ENCODE data around the gene ATG9B. TPM values are rescaled to one million over a fixed set of nuclear protein-coding genes. Genes with fewer than 3 reads are reported as not detected.

ATG9B gene
- total and polyA plus RNA-seq, 9 of the 15 experiments (the other 6 are each of a cell fraction or from before 2014, with no cell fraction given): 0.29 to 8.0 (median 2.1) TPM

- TF ChIP-seq JUND (IDR thresholded peaks at IDR 0.05; ENCODE audit: borderline replicate concordance, low read depth, low read length) (no peak; the same call in 1 of the 2 replicates), JUND (tag; IDR thresholded peaks at IDR 0.05; ENCODE audit: borderline replicate concordance, low read depth, low read length) (no peak), ZNF778 (CRISPR knock-in tag; IDR thresholded peaks at IDR 0.05) (no peak), GATAD2A (IDR thresholded peaks at IDR 0.05) (0 out of 2 replicates have a peak, but pooled peaks have one; percentile 28), KHSRP (IDR thresholded peaks at IDR 0.05) (no peak), ZNF282 (CRISPR knock-in tag; IDR thresholded peaks at IDR 0.05) (no peak), ELF1 (tag; IDR thresholded peaks at IDR 0.05) (peak; percentile 28; the same call in 1 of the 2 replicates), CCNT2 (IDR thresholded peaks at IDR 0.05; ENCODE audit: borderline replicate concordance, extremely low read depth, insufficient read length, low read depth, low read length) (no peak), ARID3B (CRISPR knock-in tag; IDR thresholded peaks at IDR 0.05; ENCODE audit: borderline replicate concordance) (no peak), PCBP2 (IDR thresholded peaks at IDR 0.05; ENCODE audit: low read depth, low read length, poor library complexity, severe bottlenecking) (no peak), TEAD2 (tag; IDR thresholded peaks at IDR 0.05) (no peak), LEF1 (IDR thresholded peaks at IDR 0.05) (no peak), ZC3H8 (IDR thresholded peaks at IDR 0.05) (no peak), NCOA6 (IDR thresholded peaks at IDR 0.05) (no peak), KDM1A (IDR thresholded peaks at IDR 0.05) (0 out of 4 replicates have a peak, but pooled peaks of 1 of the 2 experiments have one; percentile 17), ZNF644 (tag; IDR thresholded peaks at IDR 0.05; ENCODE audit: low read depth) (no peak), ETV1 (tag; conservative IDR thresholded peaks at IDR 0.05; ENCODE audit: low read depth) (peak; percentile 40; the same call in 1 of the 2 replicates)
- TF ChIP-seq, protein P1, sequence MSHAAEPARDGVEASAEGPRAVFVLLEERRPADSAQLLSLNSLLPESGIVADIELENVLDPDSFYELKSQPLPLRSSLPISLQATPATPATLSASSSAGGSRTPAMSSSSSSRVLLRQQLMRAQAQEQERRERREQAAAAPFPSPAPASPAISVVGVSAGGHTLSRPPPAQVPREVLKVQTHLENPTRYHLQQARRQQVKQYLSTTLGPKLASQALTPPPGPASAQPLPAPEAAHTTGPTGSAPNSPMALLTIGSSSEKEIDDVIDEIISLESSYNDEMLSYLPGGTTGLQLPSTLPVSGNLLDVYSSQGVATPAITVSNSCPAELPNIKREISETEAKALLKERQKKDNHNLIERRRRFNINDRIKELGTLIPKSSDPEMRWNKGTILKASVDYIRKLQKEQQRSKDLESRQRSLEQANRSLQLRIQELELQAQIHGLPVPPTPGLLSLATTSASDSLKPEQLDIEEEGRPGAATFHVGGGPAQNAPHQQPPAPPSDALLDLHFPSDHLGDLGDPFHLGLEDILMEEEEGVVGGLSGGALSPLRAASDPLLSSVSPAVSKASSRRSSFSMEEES (CRISPR knock-in tag; IDR thresholded peaks at IDR 0.05): no peak
- TF ChIP-seq, protein P2, sequence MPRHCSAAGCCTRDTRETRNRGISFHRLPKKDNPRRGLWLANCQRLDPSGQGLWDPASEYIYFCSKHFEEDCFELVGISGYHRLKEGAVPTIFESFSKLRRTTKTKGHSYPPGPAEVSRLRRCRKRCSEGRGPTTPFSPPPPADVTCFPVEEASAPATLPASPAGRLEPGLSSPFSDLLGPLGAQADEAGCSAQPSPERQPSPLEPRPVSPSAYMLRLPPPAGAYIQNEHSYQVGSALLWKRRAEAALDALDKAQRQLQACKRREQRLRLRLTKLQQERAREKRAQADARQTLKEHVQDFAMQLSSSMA (CRISPR knock-in tag; IDR thresholded peaks at IDR 0.05): no peak
- TF ChIP-seq, protein P3, sequence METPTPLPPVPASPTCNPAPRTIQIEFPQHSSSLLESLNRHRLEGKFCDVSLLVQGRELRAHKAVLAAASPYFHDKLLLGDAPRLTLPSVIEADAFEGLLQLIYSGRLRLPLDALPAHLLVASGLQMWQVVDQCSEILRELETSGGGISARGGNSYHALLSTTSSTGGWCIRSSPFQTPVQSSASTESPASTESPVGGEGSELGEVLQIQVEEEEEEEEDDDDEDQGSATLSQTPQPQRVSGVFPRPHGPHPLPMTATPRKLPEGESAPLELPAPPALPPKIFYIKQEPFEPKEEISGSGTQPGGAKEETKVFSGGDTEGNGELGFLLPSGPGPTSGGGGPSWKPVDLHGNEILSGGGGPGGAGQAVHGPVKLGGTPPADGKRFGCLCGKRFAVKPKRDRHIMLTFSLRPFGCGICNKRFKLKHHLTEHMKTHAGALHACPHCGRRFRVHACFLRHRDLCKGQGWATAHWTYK (CRISPR knock-in tag; IDR thresholded peaks at IDR 0.05): peak; percentile 20; the same call in 1 of the 2 replicates
- TF ChIP-seq, protein P4, sequence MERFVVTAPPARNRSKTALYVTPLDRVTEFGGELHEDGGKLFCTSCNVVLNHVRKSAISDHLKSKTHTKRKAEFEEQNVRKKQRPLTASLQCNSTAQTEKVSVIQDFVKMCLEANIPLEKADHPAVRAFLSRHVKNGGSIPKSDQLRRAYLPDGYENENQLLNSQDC (CRISPR knock-in tag; IDR thresholded peaks at IDR 0.05): no peak
- TF ChIP-seq, protein P5, sequence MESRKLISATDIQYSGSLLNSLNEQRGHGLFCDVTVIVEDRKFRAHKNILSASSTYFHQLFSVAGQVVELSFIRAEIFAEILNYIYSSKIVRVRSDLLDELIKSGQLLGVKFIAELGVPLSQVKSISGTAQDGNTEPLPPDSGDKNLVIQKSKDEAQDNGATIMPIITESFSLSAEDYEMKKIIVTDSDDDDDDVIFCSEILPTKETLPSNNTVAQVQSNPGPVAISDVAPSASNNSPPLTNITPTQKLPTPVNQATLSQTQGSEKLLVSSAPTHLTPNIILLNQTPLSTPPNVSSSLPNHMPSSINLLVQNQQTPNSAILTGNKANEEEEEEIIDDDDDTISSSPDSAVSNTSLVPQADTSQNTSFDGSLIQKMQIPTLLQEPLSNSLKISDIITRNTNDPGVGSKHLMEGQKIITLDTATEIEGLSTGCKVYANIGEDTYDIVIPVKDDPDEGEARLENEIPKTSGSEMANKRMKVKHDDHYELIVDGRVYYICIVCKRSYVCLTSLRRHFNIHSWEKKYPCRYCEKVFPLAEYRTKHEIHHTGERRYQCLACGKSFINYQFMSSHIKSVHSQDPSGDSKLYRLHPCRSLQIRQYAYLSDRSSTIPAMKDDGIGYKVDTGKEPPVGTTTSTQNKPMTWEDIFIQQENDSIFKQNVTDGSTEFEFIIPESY (CRISPR knock-in tag; IDR thresholded peaks at IDR 0.05): peak; percentile 85
These were observed 27.8 kb downstream of the ATG9B start (continued) for GRCh38 chr7:150996376-150997074.
